ENCODE results near the gene PCDHB6. TPM values are rescaled to one million over a fixed set of nuclear protein-coding genes. Genes with fewer than 3 reads are reported as not detected.
"Not testable (repeated sequence)": the region's sequence is repeated elsewhere in the genome, so short reads cannot be mapped to it uniquely, and the experiment has no call there.

PCDHB6 gene
- total and polyA plus RNA-seq, 12 donors: 0.23 to 1.1 (median 0.74) TPM

- Histone ChIP-seq H3K36me3 (replicated peaks in 1 of 2) (no peaks in the 10 kb centered on the region), H3K9me3 (replicated peaks in 1 of 3) (peaks cover 0 to 12% (median under 1%) of the 10 kb centered on the region in 3 donors), H3K4me3 (no peak overlapping the region), H3K4me1 (replicated peaks in 1 of 2) (no peaks in the 10 kb centered on the region), H3K27ac (no peak overlapping the region), H3K27me3 (peaks cover 5% of the 10 kb centered on the region)
- intact Hi-C loops (cut with DNase I): no loop called here
- DNase-seq: no peak
- WGBS, 4 donors: 13 to 43% (median 35%) methylated on average over 1 of the region's 1 CpG
- TF ChIP-seq CTCF (IDR thresholded peaks at IDR 0.05) (no peak), POLR2A (IDR thresholded peaks at IDR 0.05) (no peak)
These were observed 30.5 kb downstream of the PCDHB6 start for GRCh38 chr5:141180313-141180712.

DNA sequence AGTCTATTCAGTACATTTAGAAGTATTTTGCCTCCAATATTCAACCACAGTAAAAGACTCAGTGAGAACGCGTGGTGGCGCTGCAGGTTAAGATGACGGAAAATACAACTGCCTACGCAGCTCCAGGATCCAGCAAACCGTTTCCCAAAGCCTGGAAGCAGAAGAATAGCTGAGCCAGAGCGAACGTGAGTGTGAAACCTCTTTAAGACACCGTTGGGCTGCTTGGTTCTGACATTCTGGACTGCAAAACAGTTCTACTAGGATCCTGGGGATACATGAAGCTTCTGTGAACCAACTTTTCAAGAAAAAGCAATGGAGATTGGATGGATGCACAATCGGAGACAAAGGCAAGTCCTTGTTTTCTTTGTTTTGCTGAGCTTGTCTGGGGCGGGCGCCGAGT, 32.4 kb downstream of the PCDHB6 start, which contains the start of gene PCDHB16:
Gene PCDHB16, plus strand, starts transcription at position 140 of the 400 bp plus-strand sequence. Its CDS starts 173 bp downstream, at position 313.
- intact Hi-C loops (cut with DNase I): no loop called here
- Histone ChIP-seq H3K4me1 (replicated peaks in 1 of 2) (no peaks in the 10 kb centered on the region), H3K36me3 (replicated peaks in 1 of 2) (no peaks in the 10 kb centered on the region), H3K9me3 (replicated peaks in 1 of 3) (no peaks in the 10 kb centered on the region), H3K27me3 (peaks cover 4% of the 10 kb centered on the region), H3K27ac (no peak within 1 kb of the TSS), H3K4me3 (no peak within 1 kb of the TSS)
- peak in 3 of 7 donors; percentile 23 to 66 (median 29) for DNase-seq
- WGBS, 4 donors: 7 to 15% (median 10%) methylated on average over 13 of the region's 13 CpGs
- TF ChIP-seq CTCF (IDR thresholded peaks at IDR 0.05) (peak in 2 of 6 experiments; percentile 16 to 32), POLR2A (IDR thresholded peaks at IDR 0.05) (no peak)

GRCh38 chr5:141184117-141184855, 34.4 kb downstream of the PCDHB6 start:
- H3K9me3 ChIP-seq (replicated peaks in 1 of 3); H3K27ac ChIP-seq; intact Hi-C loops (cut with DNase I); H3K27me3 ChIP-seq; H3K4me3 ChIP-seq; H3K36me3 ChIP-seq (replicated peaks in 1 of 2); H3K4me1 ChIP-seq (replicated peaks in 1 of 2); DNase-seq: not testable (repeated sequence)
- WGBS, 4 donors: 27 to 57% (median 42%) methylated on average over 6 to 49 of the region's 69 CpGs

GRCh38 chr5:141186897-141187512, 37.1 kb downstream of the PCDHB6 start, which contains the start of gene PCDHB9:
Gene PCDHB9, plus strand, starts transcription at chr5:141187161. Its CDS starts 158 bp downstream, at chr5:141187319.
- H3K27ac ChIP-seq: no peak within 1 kb of the TSS
- intact Hi-C loops (cut with DNase I): no loop called here
- WGBS, 4 donors: 14 to 18% (median 15%) methylated on average over 7 to 9 of the region's 9 CpGs
- TF ChIP-seq CTCF (IDR thresholded peaks at IDR 0.05): peak in 2 of 6 experiments; percentile 25 to 37
- TF ChIP-seq POLR2A (IDR thresholded peaks at IDR 0.05): no peak
- H3K27me3 ChIP-seq: peaks cover 4% of the 10 kb centered on the region
- peaks cover 0 to 9% (median 0%) of the 10 kb centered on the region in 3 donors for H3K9me3 ChIP-seq (replicated peaks in 1 of 3)
- no peaks in the 10 kb centered on the region for H3K36me3 ChIP-seq (replicated peaks in 1 of 2)
- H3K4me1 ChIP-seq (replicated peaks in 1 of 2): no peaks in the 10 kb centered on the region
- H3K4me3 ChIP-seq: peak within 1 kb of the TSS in 1 of 4 donors; percentile 26
- DNase-seq: peak in 1 of 7 donors; percentile 3

DNA sequence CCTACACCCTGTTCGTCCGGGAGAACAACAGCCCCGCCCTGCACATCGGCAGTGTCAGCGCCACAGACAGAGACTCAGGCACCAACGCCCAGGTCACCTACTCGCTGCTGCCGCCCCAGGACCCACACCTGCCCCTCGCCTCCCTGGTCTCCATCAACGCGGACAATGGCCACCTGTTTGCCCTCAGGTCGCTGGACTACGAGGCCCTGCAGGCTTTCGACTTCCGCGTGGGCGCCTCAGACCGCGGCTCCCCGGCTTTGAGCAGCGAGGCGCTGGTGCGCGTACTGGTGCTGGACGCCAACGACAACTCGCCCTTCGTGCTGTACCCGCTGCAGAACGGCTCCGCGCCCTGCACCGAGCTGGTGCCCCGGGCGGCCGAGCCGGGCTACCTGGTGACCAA, 38.8 kb downstream of the PCDHB6 start:
- DNase-seq; H3K27me3 ChIP-seq; H3K27ac ChIP-seq; H3K9me3 ChIP-seq (replicated peaks in 1 of 3); H3K4me1 ChIP-seq (replicated peaks in 1 of 2); H3K4me3 ChIP-seq; H3K36me3 ChIP-seq (replicated peaks in 1 of 2); intact Hi-C loops (cut with DNase I): not testable (repeated sequence)
- 25 to 60% (median 43%) methylated on average over 1 to 33 of the region's 37 CpGs for WGBS, 4 donors

DNA sequence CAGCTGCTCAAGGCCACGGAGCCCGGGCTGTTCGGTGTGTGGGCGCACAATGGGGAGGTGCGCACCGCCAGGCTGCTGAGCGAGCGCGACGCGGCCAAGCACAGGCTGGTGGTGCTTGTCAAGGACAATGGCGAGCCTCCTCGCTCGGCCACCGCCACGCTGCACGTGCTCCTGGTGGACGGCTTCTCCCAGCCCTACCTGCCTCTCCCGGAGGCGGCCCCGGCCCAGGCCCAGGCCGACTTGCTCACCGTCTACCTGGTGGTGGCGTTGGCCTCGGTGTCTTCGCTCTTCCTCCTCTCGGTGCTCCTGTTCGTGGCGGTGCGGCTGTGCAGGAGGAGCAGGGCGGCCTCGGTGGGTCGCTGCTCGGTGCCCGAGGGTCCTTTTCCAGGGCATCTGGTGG, 39.3 kb downstream of the PCDHB6 start:
- DNase-seq; H3K4me1 ChIP-seq (replicated peaks in 1 of 2); H3K27me3 ChIP-seq; intact Hi-C loops (cut with DNase I); H3K9me3 ChIP-seq (replicated peaks in 1 of 3); H3K36me3 ChIP-seq (replicated peaks in 1 of 2); H3K27ac ChIP-seq; H3K4me3 ChIP-seq: not testable (repeated sequence)
- 18 to 25% (median 24%) methylated on average over 8 to 25 of the region's 35 CpGs; no CpG with 5 or more reads in 1 of the 4 donors for WGBS, 4 donors
